Stimulated activated CD8-positive, alpha-beta memory T cell treated with anti-CD3 and anti-CD28 coated beads, Interleukin-15, amount 100 ng/mL, for 1 hour (primary cell): ENCODE results near the gene CFAP58.

ENCODE experiments used
- DNase-seq: peaks from one replicate; pipeline ENCODE4 v3.0.0-alpha.2; 2020; ENCODE audit warnings: low read depth

CFAP58 gene

GRCh38 chr10:104321725-104322415, 31.8 kb upstream of the CFAP58 start:
- DNase-seq, result no peak

- no peak for DNase-seq
Measured at GRCh38 chr10:104322416-104322782, 31.2 kb upstream of the CFAP58 start.

GRCh38 chr10:104323085-104323484, 30.5 kb upstream of the CFAP58 start:
- no peak for DNase-seq

GRCh38 chr10:104323760-104324201, 29.9 kb upstream of the CFAP58 start:
- no peak for DNase-seq

GRCh38 chr10:104324221-104324686, 29.4 kb upstream of the CFAP58 start:
- DNase-seq, result no peak

- no peak for DNase-seq
Measured at GRCh38 chr10:104324931-104325330, 28.7 kb upstream of the CFAP58 start.

GRCh38 chr10:104325436-104326435, 27.9 kb upstream of the CFAP58 start:
- no peak for DNase-seq

- DNase-seq, result no peak
Measured at GRCh38 chr10:104326991-104327610, 26.5 kb upstream of the CFAP58 start.

GRCh38 chr10:104327745-104328645, 25.6 kb upstream of the CFAP58 start:
- DNase-seq, result no peak

GRCh38 chr10:104328646-104328895, 25.1 kb upstream of the CFAP58 start:
- no peak for DNase-seq

GRCh38 chr10:104328896-104329710, 24.5 kb upstream of the CFAP58 start:
- DNase-seq, result no peak

GRCh38 chr10:104329735-104330134, 23.9 kb upstream of the CFAP58 start:
- DNase-seq, result no peak

- DNase-seq, result no peak
Measured at GRCh38 chr10:104330168-104331110, 23.2 kb upstream of the CFAP58 start.

- no peak for DNase-seq
Measured at GRCh38 chr10:104331208-104331838, 22.3 kb upstream of the CFAP58 start.

GRCh38 chr10:104332243-104333031, 21.2 kb upstream of the CFAP58 start:
- no peak for DNase-seq

GRCh38 chr10:104333032-104333727, 20.5 kb upstream of the CFAP58 start:
- DNase-seq, result peak; percentile 44

- no peak for DNase-seq
Measured at GRCh38 chr10:104333728-104334373, 19.8 kb upstream of the CFAP58 start.
